Measurements from ENCODE around the gene RSL24D1. TPM values are rescaled to one million over a fixed set of nuclear protein-coding genes. Genes with fewer than 3 reads are reported as not detected.

The RSL24D1 gene
- total RNA-seq, 1 experiment from 2014 or later = 111 TPM

DNA sequence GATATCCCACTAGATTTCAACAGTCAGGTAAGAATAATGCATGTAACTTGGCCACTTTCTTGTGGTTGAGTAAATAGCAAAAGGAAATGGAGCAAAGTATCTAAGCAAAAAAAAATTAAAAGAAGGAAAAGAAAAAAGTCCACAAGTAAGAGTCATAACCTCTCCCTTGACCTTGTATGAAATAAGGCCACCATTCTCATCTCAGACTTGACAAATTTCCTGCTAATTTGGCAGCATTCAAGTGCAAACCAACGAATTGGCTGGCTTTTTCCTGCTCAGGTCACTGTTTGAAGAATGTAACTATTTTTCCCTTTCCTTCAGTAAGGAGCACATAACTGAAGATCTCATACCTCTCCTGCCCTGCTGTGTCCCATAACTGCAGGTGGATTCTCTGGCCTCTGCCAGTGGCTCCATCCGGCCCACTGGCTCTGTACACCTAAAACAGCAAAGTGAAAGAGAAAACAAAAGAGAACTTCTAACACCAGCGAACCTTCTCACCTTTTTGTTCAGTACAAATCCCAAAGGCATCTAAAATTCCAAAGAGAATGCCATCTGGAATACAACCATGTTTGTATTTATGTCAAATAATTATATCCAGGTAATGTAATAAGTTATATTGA is 33.4 kb upstream of the RSL24D1 start:
- Mint-ChIP-seq H3K4me1 (peaks cover 0 to 3% of the 10 kb centered on the region in 2 experiments; a peak in 1 of 4 replicates), H3K27ac (peak overlapping the region in 1 of 3 experiments; percentile 80; a peak in 1 of 7 replicates), H3K4me3 (no peak overlapping the region), H3K9me3 (no peaks in the 10 kb centered on the region), H3K27me3 (ENCODE audit: low read depth) (no peaks in the 10 kb centered on the region), H3K36me3 (ENCODE audit: insufficient read depth in 1 of 3, low read depth in 3 of 3) (no peaks in the 10 kb centered on the region)
- no peaks in the 10 kb centered on the region for H3K79me1 ChIP-seq (ENCODE audit: insufficient read depth, low read depth, low read length, poor library complexity, severe bottlenecking)
- H2AK5ac ChIP-seq (ENCODE audit: insufficient read length, low read length) = no peak overlapping the region
- no peak overlapping the region for H4K5ac ChIP-seq (ENCODE audit: insufficient read length, low read depth, low read length)
- H4K20me1 ChIP-seq (ENCODE audit: control insufficient read depth, insufficient read depth, insufficient read length) = no peaks in the 10 kb centered on the region
- no peak for DNase-seq
- no peak overlapping the region for H3K56ac ChIP-seq (ENCODE audit: insufficient read length, low read depth, low read length)
- no peaks in the 10 kb centered on the region for H3K9me3 ChIP-seq (ENCODE audit: control insufficient read depth, low read depth, low read length)
- H3K4ac ChIP-seq (ENCODE audit: low read depth, low read length) = no peak overlapping the region
- H3K4me1 ChIP-seq (ENCODE audit: insufficient read depth, low read length) = no peaks in the 10 kb centered on the region
- no peak overlapping the region for H3K4me2 ChIP-seq (ENCODE audit: insufficient read depth, insufficient read length, low read length)
- no peak overlapping the region for H3K14ac ChIP-seq (ENCODE audit: insufficient read depth, low read length)
- no peak overlapping the region for H3K9ac ChIP-seq (ENCODE audit: extremely low read depth, insufficient read length, low read length)
- H3K27me3 ChIP-seq (ENCODE audit: insufficient read depth, low read length) = no peaks in the 10 kb centered on the region
- no peak overlapping the region for H4K91ac ChIP-seq (ENCODE audit: insufficient read length, low read depth, low read length)
- H2BK20ac ChIP-seq (ENCODE audit: low read depth, low read length, poor library complexity, severe bottlenecking) = no peak overlapping the region
- no peak overlapping the region for H2BK12ac ChIP-seq (ENCODE audit: insufficient read length, low read depth, low read length)
- no peak overlapping the region for H3K18ac ChIP-seq (ENCODE audit: insufficient read length, low read depth, low read length)
- H2BK15ac ChIP-seq (ENCODE audit: low read depth, low read length) = no peak overlapping the region
- H3K79me2 ChIP-seq (ENCODE audit: insufficient read depth, low read length) = no peaks in the 10 kb centered on the region
- no peak overlapping the region for H3T11ph ChIP-seq (ENCODE audit: low read length)
- H4K8ac ChIP-seq (replicated peaks; ENCODE audit: insufficient read length, low read depth, low read length) = no peak overlapping the region
- H2AFZ ChIP-seq (ENCODE audit: low read length) = no peak overlapping the region
- TF ChIP-seq, protein P1, sequence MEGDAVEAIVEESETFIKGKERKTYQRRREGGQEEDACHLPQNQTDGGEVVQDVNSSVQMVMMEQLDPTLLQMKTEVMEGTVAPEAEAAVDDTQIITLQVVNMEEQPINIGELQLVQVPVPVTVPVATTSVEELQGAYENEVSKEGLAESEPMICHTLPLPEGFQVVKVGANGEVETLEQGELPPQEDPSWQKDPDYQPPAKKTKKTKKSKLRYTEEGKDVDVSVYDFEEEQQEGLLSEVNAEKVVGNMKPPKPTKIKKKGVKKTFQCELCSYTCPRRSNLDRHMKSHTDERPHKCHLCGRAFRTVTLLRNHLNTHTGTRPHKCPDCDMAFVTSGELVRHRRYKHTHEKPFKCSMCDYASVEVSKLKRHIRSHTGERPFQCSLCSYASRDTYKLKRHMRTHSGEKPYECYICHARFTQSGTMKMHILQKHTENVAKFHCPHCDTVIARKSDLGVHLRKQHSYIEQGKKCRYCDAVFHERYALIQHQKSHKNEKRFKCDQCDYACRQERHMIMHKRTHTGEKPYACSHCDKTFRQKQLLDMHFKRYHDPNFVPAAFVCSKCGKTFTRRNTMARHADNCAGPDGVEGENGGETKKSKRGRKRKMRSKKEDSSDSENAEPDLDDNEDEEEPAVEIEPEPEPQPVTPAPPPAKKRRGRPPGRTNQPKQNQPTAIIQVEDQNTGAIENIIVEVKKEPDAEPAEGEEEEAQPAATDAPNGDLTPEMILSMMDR (conservative IDR thresholded peaks at IDR 0.05) = no peak
- no peak overlapping the region for H3K27ac ChIP-seq (ENCODE audit: insufficient read length, low read depth, low read length)
- no peak overlapping the region for H2BK5ac ChIP-seq (ENCODE audit: insufficient read length, low read length)
- H3K23ac ChIP-seq (ENCODE audit: insufficient read length, low read depth, low read length) = no peak overlapping the region
- WGBS (ENCODE audit: extremely low coverage, insufficient read length, low lambda C conversion rate) = no CpG with 5 or more reads among the region's 3 CpGs
- H2BK120ac ChIP-seq (ENCODE audit: low read depth, low read length, poor library complexity, severe bottlenecking) = no peak overlapping the region
- no peaks in the 10 kb centered on the region for H3K23me2 ChIP-seq (ENCODE audit: insufficient read length, low read depth, low read length, poor library complexity, severe bottlenecking)

Measured in H9 (cell line).